NB4 (cell line): ENCODE data around the gene RCBTB2.

ENCODE experiments used
- CTCF ChIP-seq: IDR thresholded peaks from one replicate; pipeline ENCODE4 v1.5.1; 2012; ENCODE audit warnings: low read depth, low read length
- POLR2A ChIP-seq: IDR thresholded peaks from 2 replicates; pipeline ENCODE4 v1.6.1; 2011; ENCODE audit warnings: mild to moderate bottlenecking; ENCODE audit not compliant: insufficient read length; ENCODE audit errors: extremely low read depth

GRCh38 chr13:48504606-48505005 is 28.3 kb downstream of the RCBTB2 start:
- TF ChIP-seq CTCF (no peak), POLR2A (no peak)
